K562 (cell line): ENCODE data around the gene DND1. TPM values are rescaled to one million over a fixed set of nuclear protein-coding genes. Genes with fewer than 3 reads are reported as not detected.
"Not testable (repeated sequence)": the region's sequence is repeated elsewhere in the genome, so short reads cannot be mapped to it uniquely, and the experiment has no call there.

Experiments used
- ATAC-seq: fragments of 200-7000 bp; cut with Tn5 transposase; 3 replicates; pipeline ENCODE4 v1.9.1; 2020; ENCODE audit warnings: moderate library complexity
- BruUV-seq: library from RNA; stranded (reverse); fragments of 400-500 nt; replicated peaks from 2 replicates; lab custom pipeline; 2021; lab: Mats Ljungman, UMichigan
- CTCF ChIA-PET: fragments of 300-600 bp; formaldehyde crosslinking; extraction: SDS; loops from one replicate; lab custom pipeline; 2021; ENCODE audit warnings: low intra/inter-chr PET ratio; lab: Yijun Ruan, JAX
- POLR2A ChIA-PET: fragments of 300-600, 350-650 bp; sonication (Branson Sonifier 250); formaldehyde crosslinking; extraction: SDS; loops from one replicate; lab custom pipeline; 2021; ENCODE audit warnings: antibody characterized with exemption, inconsistent platforms; lab: Yijun Ruan, JAX
- DNase-seq, 4 experiments: peaks; one replicate each; pipeline versions ENCODE4 v3.0.0 to v3.0.0-alpha.2; 2011 to 2018; ENCODE audit warnings: low spot score in 3 of 4, mixed read lengths in 3 of 4; ENCODE audit errors: extremely low read depth in 1 of 4
- FAIRE-seq: peaks from 2 replicates; lab custom pipeline; 2011; peaks lifted over from hg19 to GRCh38; lab: Jason Lieb, UNC
- H2AFZ ChIP-seq: 2 replicates; pipeline ENCODE4 v1.6.0; 2011; ENCODE audit warnings: low read depth, low read length, control low read depth, inconsistent platforms
- H3K27ac ChIP-seq: fragments of 200-600 bp; 3 replicates; pipeline ENCODE4 v1.8.0; 2011; ENCODE audit warnings: low read depth, mild to moderate bottlenecking, control low read depth, inconsistent platforms, low read length, moderate library complexity, mixed read lengths; ENCODE audit errors: extremely low read depth
- H3K27me3 ChIP-seq, 2 experiments: fragments of 300-600 bp in 1 of 2; 2 replicates in 1 of 2; 3 replicates in 1 of 2; pipeline versions ENCODE4 v1.6.0 to v1.8.0; 2011; ENCODE audit warnings: inconsistent platforms in 2 of 2, low read length in 2 of 2, mild to moderate bottlenecking in 1 of 2, mixed read lengths in 1 of 2, moderate library complexity in 1 of 2; ENCODE audit not compliant: control insufficient read depth in 2 of 2, insufficient read depth in 2 of 2
- H3K36me3 ChIP-seq: fragments of 300-600 bp; 3 replicates; pipeline ENCODE4 v1.8.0; 2011; ENCODE audit warnings: mild to moderate bottlenecking, low read length, inconsistent platforms; ENCODE audit not compliant: control insufficient read depth, insufficient read depth
- H3K4me1 ChIP-seq, 2 experiments: fragments of 200-600 bp in 1 of 2; replicated peaks in 1 of 2; 2 replicates in 1 of 2; 3 replicates in 1 of 2; pipeline versions ENCODE4 v1.5.1 to v1.8.0; 2011; ENCODE audit warnings: inconsistent platforms in 2 of 2, low read length in 2 of 2, mild to moderate bottlenecking in 1 of 2, mixed read lengths in 1 of 2, moderate library complexity in 1 of 2; ENCODE audit not compliant: control insufficient read depth in 2 of 2, insufficient read depth in 2 of 2
- H3K4me2 ChIP-seq: 2 replicates; pipeline ENCODE4 v1.6.1; 2011; ENCODE audit warnings: low read length, control low read depth, inconsistent platforms, mixed read lengths; ENCODE audit not compliant: insufficient read depth
- H3K4me3 ChIP-seq: fragments of 200-600 bp; sonication (generic), shearing (Covaris generic); 2 replicates; pipeline ENCODE4 v1.5.1; 2016; ENCODE audit warnings: control low read depth, inconsistent platforms
- H3K79me2 ChIP-seq: fragments of 200-600 bp; 3 replicates; pipeline ENCODE4 v1.8.0; 2011; ENCODE audit warnings: low read length, inconsistent platforms; ENCODE audit not compliant: control insufficient read depth, insufficient read depth
- H3K9ac ChIP-seq, 2 experiments: 2 replicates each; pipeline versions ENCODE4 v1.6.0 to v1.6.1; 2011; ENCODE audit warnings: low read depth in 2 of 2, low read length in 2 of 2, control low read depth in 1 of 2, inconsistent platforms in 1 of 2, mild to moderate bottlenecking in 1 of 2, mixed read lengths in 1 of 2; ENCODE audit not compliant: insufficient read depth in 1 of 2
- H3K9me1 ChIP-seq: one replicate; pipeline ENCODE4 v1.6.0; 2011; ENCODE audit warnings: inconsistent platforms, mild to moderate bottlenecking, low read length, moderate library complexity; ENCODE audit not compliant: control insufficient read depth, insufficient read depth
- H3K9me3 ChIP-seq: replicated peaks from 2 replicates; pipeline ENCODE4 v1.5.1; 2011; ENCODE audit warnings: low read depth, low read length, inconsistent platforms; ENCODE audit not compliant: control insufficient read depth, insufficient read depth
- H4K20me1 ChIP-seq: replicated peaks from 2 replicates; pipeline ENCODE4 v1.6.1; 2011; ENCODE audit warnings: low read length, inconsistent platforms, mixed read lengths; ENCODE audit not compliant: control insufficient read depth, insufficient read depth
- WGBS: fragments of 100-300 bp; shearing (Covaris generic); methylation state at CpG from one replicate; pipeline ENCODE4 v1.1.6; 2016; ENCODE audit warnings: low coverage, mixed read lengths; ENCODE audit not compliant: insufficient coverage; ENCODE audit errors: missing lambda C conversion rate; 5-methylcytosine and 5-hydroxymethylcytosine counted together
- in situ Hi-C: fragments of 300-500 bp; cut with MboI; formaldehyde crosslinking; loops from 4 replicates; pipeline ENCODE4 v1.15.0; 2018; ENCODE audit warnings: inconsistent platforms, mixed read lengths
- intact Hi-C: fragments of 100-400 bp; cut with micrococcal nuclease; formaldehyde crosslinking; loops from 2 replicates; pipeline ENCODE4 v1.14.2; 2022
- polyA plus RNA-seq, 8 experiments: library from polyadenylated mRNA; depleted of rRNA in 4 of 8; stranded (reverse) in 5 of 8; unstranded in 3 of 8; fragments of >200 nt; fragmentation: Nextera tagmentation in 2 of 8; fragmentation: Illumina TruSeq in 1 of 8; extraction: Ambion mirVana in 2 of 8; extraction: Trizol in 1 of 8; gene quantifications; 2 replicates each; pipeline versions ENCODE4 v1.2.1 to v1.2.3, GENCODE V29; 2011 to 2014; ENCODE audit warnings: inconsistent platforms in 1 of 8, missing spikeins in 1 of 8
- total RNA-seq, 7 experiments: library from RNA; depleted of rRNA in 6 of 7; stranded (reverse); fragments of >200 nt in 6 of 7; fragmentation: Illumina TruSeq in 2 of 7; extraction: Trizol in 2 of 7; gene quantifications; 2 replicates each; pipeline versions ENCODE4 v1.2.1 to v1.2.3, GENCODE V29; 2011 to 2021; ENCODE audit warnings: low replicate concordance in 1 of 7
- TF ChIP-seq, protein P1 (sequence below): fragments of 450-650 bp; IDR thresholded peaks from 2 replicates; pipeline ENCODE4 v1.6.1; 2018; ENCODE audit not compliant: partially characterized antibody

DND1 gene
- total and polyA plus RNA-seq, 9 of the 15 experiments (the other 6 are each of a cell fraction or from before 2014, with no cell fraction given): 0.37 to 2.0 (median 0.90) TPM; not detected in 3

DNA sequence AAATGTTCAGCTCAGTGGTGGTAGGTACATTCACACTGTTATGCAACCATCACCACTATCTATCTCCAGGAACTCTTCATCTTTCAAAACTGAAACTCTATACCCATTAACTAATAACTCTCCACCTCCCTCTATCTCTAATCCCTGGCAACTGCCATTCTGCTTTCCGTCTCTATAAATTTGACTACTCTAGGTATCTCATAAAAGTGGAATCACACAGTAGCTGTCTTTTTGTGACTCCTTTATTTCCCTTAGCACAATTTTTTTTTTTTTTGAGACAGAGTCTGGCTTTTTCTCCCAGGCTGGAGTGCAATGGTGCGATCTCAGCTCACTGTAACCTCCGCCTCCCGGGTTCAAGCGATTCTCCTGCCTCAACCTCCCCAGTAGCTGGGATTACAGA is 48.0 kb upstream of the DND1 start:
- DNase-seq, H4K20me1 ChIP-seq, H3K27ac ChIP-seq, H2AFZ ChIP-seq, H3K9ac ChIP-seq, intact Hi-C loops, BruUV-seq, H3K36me3 ChIP-seq, H3K9me1 ChIP-seq, H3K9me3 ChIP-seq, H3K4me3 ChIP-seq, H3K4me1 ChIP-seq, FAIRE-seq, CTCF ChIA-PET, H3K27me3 ChIP-seq, H3K4me2 ChIP-seq, ATAC-seq, H3K79me2 ChIP-seq: not testable (repeated sequence)
- WGBS: 59% methylated on average over 5 of the region's 5 CpGs
- POLR2A ChIA-PET: interaction anchor here (0.7 to 1.1 kb wide), 3 partner anchors 10 to 863 kb away, joined by 3 to 4 read pairs (median 4); no protein-coding TSS in a partner anchor
- in situ Hi-C loops: loop anchor here (10.0 kb wide), 1 partner anchor 477 kb away; no protein-coding TSS in a partner anchor

DNA sequence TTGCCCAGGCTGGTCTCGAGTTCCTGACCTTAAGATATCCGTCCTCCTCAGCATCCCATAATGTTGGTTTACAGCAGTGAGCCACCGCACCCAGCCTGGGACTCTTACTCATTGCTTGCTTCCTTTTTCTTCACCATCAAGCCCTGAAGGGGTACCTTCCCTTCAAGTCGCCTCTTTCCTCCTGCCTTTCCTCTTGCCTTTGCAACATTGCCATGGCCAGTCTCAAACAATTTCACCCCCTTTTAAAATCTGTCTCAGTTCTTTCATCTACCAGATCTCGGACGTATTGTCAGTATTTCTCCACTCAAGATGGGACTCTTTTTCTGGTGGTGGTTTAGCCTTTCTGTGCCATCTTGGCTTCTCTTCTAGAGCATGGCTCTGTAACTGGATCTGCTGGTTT is 47.4 kb upstream of the DND1 start:
- H3K79me2 ChIP-seq, H3K9me3 ChIP-seq, H3K9me1 ChIP-seq, H3K27me3 ChIP-seq, DNase-seq, FAIRE-seq, intact Hi-C loops, H3K36me3 ChIP-seq, BruUV-seq, H3K27ac ChIP-seq, H3K4me3 ChIP-seq, H3K9ac ChIP-seq, ATAC-seq, H4K20me1 ChIP-seq, H3K4me1 ChIP-seq: not testable (repeated sequence)
- CTCF ChIA-PET: interaction anchor here (0.6 to 0.8 kb wide), 3 partner anchors 144 to 480 kb away, joined by 3 to 4 read pairs (median 4); no protein-coding TSS in a partner anchor
- POLR2A ChIA-PET: interaction anchor here (0.5 to 1.3 kb wide), 3 partner anchors 332 to 613 kb away, joined by 3 to 4 read pairs (median 3); partner anchors contain the start of gene HBEGF
- in situ Hi-C loops: loop anchor here (10.0 kb wide), 1 partner anchor 476 kb away; no protein-coding TSS in a partner anchor
- Histone ChIP-seq H2AFZ (peak overlapping the region; percentile 64; the same call in 1 of the 2 replicates), H3K4me2 (peak overlapping the region; percentile 40; the same call in 1 of the 2 replicates)
- TF ChIP-seq, protein P1, sequence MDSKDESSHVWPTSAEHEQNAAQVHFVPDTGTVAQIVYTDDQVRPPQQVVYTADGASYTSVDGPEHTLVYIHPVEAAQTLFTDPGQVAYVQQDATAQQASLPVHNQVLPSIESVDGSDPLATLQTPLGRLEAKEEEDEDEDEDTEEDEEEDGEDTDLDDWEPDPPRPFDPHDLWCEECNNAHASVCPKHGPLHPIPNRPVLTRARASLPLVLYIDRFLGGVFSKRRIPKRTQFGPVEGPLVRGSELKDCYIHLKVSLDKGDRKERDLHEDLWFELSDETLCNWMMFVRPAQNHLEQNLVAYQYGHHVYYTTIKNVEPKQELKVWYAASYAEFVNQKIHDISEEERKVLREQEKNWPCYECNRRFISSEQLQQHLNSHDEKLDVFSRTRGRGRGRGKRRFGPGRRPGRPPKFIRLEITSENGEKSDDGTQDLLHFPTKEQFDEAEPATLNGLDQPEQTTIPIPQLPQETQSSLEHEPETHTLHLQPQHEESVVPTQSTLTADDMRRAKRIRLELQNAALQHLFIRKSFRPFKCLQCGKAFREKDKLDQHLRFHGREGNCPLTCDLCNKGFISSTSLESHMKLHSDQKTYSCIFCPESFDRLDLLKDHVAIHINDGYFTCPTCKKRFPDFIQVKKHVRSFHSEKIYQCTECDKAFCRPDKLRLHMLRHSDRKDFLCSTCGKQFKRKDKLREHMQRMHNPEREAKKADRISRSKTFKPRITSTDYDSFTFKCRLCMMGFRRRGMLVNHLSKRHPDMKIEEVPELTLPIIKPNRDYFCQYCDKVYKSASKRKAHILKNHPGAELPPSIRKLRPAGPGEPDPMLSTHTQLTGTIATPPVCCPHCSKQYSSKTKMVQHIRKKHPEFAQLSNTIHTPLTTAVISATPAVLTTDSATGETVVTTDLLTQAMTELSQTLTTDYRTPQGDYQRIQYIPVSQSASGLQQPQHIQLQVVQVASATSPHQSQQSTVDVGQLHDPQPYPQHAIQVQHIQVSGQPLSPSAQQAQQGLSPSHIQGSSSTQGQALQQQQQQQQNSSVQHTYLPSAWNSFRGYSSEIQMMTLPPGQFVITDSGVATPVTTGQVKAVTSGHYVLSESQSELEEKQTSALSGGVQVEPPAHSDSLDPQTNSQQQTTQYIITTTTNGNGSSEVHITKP: peak; percentile 80
- 40% methylated on average over 6 of the region's 6 CpGs for whole genome bisulfite sequencing
